GM19455 (cell line): Measurements from ENCODE around the gene TPSAB1.

Experiments used
- ATAC-seq: cut with Tn5 transposase; IDR thresholded peaks from one replicate; pipeline ENCODE4 v1.9.1; 2021; ENCODE audit not compliant: unreplicated experiment

Gene TPSAB1

GRCh38 chr16:1209081-1209480 lies 31.4 kb upstream of the TPSAB1 start:
- ATAC-seq: no peak

- no peak for ATAC-seq
These were observed 30.0 kb upstream of the TPSAB1 start for GRCh38 chr16:1210461-1210860.

- ATAC-seq: no peak
These were observed 28.8 kb upstream of the TPSAB1 start for GRCh38 chr16:1211451-1212268.

- no peak for ATAC-seq
These were observed 27.8 kb upstream of the TPSAB1 start for GRCh38 chr16:1212616-1213194.

GRCh38 chr16:1213231-1213630 lies 27.3 kb upstream of the TPSAB1 start:
- no peak for ATAC-seq

- ATAC-seq: no peak
These were observed 26.6 kb upstream of the TPSAB1 start for GRCh38 chr16:1213796-1214372.

GRCh38 chr16:1214719-1215118 lies 25.8 kb upstream of the TPSAB1 start:
- ATAC-seq: no peak

- no peak for ATAC-seq
These were observed 24.8 kb upstream of the TPSAB1 start for GRCh38 chr16:1215574-1216295.

GRCh38 chr16:1216296-1216619 lies 24.2 kb upstream of the TPSAB1 start:
- no peak for ATAC-seq

GRCh38 chr16:1216681-1217400 lies 23.7 kb upstream of the TPSAB1 start:
- ATAC-seq: no peak

- ATAC-seq: no peak
These were observed 23.0 kb upstream of the TPSAB1 start for GRCh38 chr16:1217526-1217925.

- no peak for ATAC-seq
These were observed 22.2 kb upstream of the TPSAB1 start for GRCh38 chr16:1218061-1218929.

GRCh38 chr16:1218930-1219611 lies 21.4 kb upstream of the TPSAB1 start:
- ATAC-seq: no peak

GRCh38 chr16:1220098-1220728 lies 20.3 kb upstream of the TPSAB1 start:
- no peak for ATAC-seq

- no peak for ATAC-seq
These were observed 19.5 kb upstream of the TPSAB1 start for GRCh38 chr16:1220841-1221627.

GRCh38 chr16:1221628-1222552 lies 18.6 kb upstream of the TPSAB1 start:
- no peak for ATAC-seq
